Measurements from ENCODE around the gene F12.

GRCh38 chr5:177374211-177374610, 35.2 kb downstream of the F12 start:
- no peak for TF ChIP-seq CTCF (IDR thresholded peaks at IDR 0.05)
- no peak for TF ChIP-seq POLR2A (IDR thresholded peaks at IDR 0.05)
